Measurements from ENCODE around the gene RCAN3.
A peak's percentile ranks its signal among the peaks of the same experiment; 100 is the strongest.
"Not testable (repeated sequence)": the region's sequence is repeated elsewhere in the genome, so short reads cannot be mapped to it uniquely, and the experiment has no call there.

The RCAN3 gene

DNA sequence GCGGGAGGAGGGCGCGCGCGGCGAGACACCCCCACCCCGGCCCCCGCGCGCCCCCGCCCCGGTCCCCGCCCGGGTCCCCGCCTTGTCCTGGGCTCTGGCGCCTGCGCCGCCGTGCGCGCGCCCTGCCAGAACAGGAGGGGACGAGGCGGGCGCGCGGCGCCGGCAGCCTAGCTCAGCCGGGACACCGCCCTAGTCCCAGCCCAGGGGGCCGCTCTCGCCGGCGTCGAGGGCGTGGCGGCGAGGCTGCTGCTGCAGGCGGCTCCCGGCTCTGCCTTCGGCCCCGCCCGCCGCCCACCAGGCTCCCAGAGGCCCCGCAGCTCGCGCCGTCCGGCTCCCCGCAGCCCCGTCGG lies at the start of gene RCAN3:
Gene RCAN3 (plus strand): TSS at position 128 of the 350 bp plus-strand sequence. CDS start 11,537 bp downstream, outside the sequence.
- DNase-seq (ENCODE audit: low read depth in 2 of 2, low spot score in 1 of 2): peak; percentile 48 to 79

DNA sequence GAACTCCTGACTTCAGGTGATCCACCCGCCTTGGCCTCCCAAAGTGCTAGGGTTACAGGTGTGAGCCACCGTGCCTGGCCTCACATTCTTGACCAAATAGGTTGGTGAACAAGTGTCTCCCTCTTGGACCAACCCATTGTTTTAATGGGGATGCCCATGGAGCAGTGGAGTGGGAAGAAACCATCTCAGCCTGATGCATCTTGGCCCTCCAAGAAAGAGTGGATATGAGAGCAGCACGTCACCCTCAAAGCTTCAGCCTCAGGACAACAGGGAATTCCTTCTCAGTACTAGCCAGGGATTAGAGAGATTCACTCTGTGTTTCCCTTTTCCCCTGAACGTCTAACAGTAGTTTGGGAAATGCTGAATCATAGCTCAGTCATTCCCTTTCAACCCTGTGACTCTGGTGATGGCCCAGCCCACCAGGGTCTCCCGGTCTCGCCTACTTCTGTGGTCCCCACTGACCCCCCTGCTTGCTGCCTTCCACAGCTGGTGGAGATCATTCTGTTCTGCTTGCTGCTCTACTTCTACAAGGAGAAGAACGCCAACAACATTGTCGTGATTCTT lies 49.6 kb upstream of the RCAN3 start:
- DNase-seq (ENCODE audit: low read depth in 2 of 2, low spot score in 1 of 2): no peak

DNA sequence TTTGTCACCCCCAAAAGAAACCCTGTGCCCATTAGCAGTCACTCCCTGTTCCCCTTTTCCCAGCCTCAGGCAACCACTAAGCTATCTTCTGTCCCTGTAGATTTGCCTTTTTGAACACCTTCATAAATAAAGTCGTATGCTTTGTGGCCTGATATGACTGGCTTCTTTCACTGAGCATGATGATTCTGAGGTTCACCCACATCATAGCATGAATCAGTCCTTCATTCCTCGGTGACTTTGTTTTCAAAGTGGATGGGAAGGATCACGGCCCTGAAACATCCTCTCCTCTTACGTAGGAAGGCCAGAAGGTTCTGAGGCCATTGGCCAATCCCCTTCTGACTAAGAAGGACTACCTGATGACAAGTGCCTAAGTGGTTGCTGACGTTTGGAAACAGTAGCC lies 48.0 kb upstream of the RCAN3 start:
- no peak for DNase-seq (ENCODE audit: low read depth in 2 of 2, low spot score in 1 of 2)

DNA sequence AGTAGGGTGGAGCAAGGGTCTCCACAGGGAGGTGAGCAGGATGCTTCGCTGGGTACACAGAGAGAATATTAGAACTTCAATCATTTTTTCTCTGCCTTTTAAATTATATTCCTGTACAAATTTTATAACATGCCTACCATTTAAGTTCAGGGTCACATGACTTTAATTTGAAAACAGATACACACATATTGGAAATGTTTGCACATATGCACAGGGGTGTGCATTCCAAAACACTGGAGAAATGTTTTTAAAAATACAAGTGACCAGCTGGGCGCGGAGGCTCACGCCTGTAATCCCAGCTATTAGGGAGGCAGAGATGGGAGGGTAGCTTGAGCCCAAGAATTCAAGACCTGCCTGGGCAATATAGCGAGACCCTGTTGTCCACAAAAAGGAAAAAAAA lies 47.4 kb upstream of the RCAN3 start:
- no peak for DNase-seq (ENCODE audit: low read depth in 2 of 2, low spot score in 1 of 2)

DNA sequence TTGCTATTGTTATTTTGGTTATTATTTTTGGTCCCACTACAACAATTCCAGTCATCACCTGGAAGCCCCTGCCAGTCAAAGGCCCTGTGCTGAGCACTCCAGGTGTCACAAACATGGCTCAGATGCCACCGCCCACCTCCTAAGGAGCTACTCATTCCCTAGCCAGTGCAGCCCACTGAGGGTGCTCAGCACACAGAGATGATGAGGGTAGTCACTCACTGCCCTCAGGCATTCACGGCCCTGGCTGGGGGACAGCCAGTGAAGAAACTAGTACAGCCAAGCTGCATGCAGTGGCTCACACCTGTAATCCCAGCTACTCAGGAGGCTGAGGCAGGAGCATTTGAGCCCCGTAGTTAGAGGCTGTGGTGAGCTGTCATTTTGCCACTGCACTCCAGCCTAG lies 44.8 kb upstream of the RCAN3 start:
- DNase-seq (ENCODE audit: low read depth in 2 of 2, low spot score in 1 of 2): no peak

GRCh38 chr1:24459551-24460266 lies 42.9 kb upstream of the RCAN3 start:
- no peak for DNase-seq (ENCODE audit: low read depth in 2 of 2, low spot score in 1 of 2)

DNA sequence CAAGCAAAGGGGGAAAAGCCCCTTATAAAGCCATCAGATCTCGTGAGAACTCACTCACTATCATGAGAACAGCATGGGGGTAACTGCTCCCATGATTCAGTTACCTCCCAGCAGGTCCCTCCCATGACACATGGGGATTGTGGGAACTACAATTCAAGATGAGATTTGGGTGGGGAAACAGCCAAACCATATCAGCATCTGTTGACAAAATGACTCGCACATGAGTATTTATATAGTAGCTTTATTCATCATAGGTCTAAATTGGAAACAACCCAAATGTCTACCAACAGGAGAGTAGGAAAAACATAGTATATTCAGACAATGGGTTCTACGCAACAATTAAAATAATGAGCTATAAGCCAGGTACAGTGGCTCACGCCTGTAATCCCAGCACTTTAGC lies 40.5 kb upstream of the RCAN3 start:
- DNase-seq (ENCODE audit: low read depth in 2 of 2, low spot score in 1 of 2): not testable (repeated sequence)

DNA sequence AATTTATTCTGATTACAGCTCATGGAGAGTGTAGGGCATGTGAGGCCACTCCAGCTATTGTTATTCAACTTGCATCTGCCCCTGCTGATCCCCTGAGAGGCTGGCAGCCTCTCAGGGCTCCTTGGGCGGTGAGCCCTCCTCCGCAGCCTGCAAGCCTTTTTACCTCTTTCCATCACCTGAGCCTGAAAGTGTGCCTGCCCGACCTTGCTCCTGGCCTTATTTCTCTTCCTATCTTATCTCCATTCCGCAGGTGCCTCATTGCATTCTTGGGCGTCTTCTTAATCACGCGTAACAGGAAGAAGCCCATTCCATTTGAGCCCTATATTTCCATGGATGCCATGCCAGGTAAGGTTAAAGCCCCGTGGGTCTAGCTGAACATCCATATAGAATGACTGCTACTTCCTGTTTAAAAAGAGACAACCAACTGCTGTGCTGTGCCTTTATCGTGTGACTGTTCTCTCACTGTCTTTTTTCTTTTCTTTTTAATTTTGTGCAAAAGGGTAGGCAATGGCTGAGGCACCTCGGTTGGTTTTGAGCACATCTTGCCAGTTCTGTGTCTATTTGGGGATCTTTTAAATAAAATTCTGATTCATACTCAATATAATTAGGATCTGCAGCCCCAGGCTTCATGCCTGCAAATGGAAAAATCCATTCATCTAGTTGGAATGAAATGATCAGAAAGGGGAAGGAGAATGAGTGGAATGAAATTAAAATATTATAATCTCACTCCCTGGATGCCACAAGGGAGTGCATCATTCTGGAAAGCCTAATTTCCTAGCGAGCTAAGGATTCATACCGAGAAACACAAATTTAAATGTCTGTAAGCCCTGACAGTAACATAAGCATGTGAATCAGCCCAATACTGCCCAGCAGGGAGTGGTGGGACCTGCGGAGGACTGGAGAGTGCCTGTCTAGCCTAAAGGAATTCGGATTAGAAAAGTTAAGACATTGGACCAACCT lies 38.6 kb upstream of the RCAN3 start:
- DNase-seq (ENCODE audit: low read depth in 2 of 2, low spot score in 1 of 2): no peak

DNA sequence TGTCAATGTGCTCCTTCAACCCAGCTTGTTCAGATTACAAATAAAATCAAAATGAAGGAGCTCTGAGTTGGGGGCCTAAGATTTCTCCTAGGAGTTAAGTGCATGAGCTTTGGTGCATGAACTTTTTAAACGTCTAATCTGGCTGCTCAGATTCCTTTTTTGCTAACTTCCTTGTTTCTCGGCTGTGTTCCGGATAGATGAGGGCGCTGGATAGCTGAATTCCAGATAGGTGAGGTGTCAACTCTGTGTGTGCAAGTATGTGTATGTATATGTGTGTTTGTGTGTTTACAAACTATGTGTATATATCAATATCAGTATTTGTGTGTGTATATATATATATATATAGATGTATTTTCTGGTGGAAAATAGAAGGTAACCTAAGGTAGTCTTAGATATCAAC lies 37.5 kb upstream of the RCAN3 start:
- DNase-seq (ENCODE audit: low read depth in 2 of 2, low spot score in 1 of 2): no peak

GRCh38 chr1:24465638-24466037 lies 37.0 kb upstream of the RCAN3 start:
- DNase-seq (ENCODE audit: low read depth in 2 of 2, low spot score in 1 of 2): no peak

GRCh38 chr1:24468685-24469316 lies 33.8 kb upstream of the RCAN3 start:
- no peak for DNase-seq (ENCODE audit: low read depth in 2 of 2, low spot score in 1 of 2)

DNA sequence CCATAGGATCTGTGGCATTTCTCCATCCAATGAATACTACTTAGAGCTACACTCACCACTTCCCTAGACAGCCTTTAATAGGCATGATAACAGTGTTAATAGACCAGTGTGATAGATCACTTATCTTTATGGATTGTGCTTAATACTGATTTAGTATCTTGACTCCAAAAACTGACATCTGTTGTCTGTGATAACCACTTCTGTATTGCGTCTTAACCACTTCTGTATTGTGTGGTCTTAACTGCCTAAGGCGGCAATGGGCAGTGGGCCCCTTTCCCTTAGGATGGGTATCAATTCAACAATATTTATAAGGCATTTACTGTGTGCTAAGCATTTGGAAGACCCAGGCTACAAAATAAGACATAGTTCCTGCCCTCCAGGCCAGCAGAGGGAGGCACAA lies 32.0 kb upstream of the RCAN3 start:
- DNase-seq (ENCODE audit: low read depth in 2 of 2, low spot score in 1 of 2): no peak

- no peak for DNase-seq (ENCODE audit: low read depth in 2 of 2, low spot score in 1 of 2)
Measured at GRCh38 chr1:24472527-24473251, 29.9 kb upstream of the RCAN3 start.

GRCh38 chr1:24474193-24474592 lies 28.4 kb upstream of the RCAN3 start:
- no peak for DNase-seq (ENCODE audit: low read depth in 2 of 2, low spot score in 1 of 2)

DNA sequence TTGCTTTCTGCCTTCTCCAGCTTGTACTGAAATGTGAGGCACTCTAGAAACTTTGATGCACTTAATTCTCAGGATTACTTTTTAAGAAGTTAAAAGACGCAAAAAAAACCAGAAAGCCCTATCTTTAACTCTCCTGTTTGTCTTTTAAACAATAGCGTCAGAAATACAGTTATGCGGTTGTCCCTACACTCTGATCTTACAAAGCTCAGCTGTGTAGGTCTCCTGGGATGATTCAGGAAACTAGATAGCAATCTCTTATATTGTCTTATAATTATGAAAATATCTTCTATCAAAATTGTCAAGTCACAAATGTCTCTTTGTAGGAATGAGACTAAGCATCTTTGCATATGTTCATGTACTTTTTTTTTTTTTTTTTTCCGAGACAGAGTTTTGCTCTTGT lies 26.9 kb upstream of the RCAN3 start:
- DNase-seq (ENCODE audit: low read depth in 2 of 2, low spot score in 1 of 2): no peak

DNA sequence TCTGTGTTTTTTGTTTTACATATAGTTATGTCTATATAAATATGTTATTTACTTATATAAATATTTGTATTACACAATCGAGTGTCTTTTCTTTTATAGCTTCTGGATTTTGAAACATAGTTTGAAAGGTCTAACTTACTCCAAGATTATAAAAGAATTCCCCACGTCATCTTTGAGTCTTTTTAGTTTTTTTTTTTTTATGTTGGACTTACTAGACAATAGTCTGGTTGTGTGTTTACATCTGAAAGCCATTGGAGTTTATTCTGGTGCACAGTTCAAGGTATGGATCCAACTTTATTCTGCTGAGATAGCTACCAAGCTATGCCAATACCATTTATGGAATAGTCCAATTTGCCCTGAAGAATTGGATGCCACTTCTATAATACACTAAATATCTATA lies 26.1 kb upstream of the RCAN3 start:
- no peak for DNase-seq (ENCODE audit: low read depth in 2 of 2, low spot score in 1 of 2)

- no peak for DNase-seq (ENCODE audit: low read depth in 2 of 2, low spot score in 1 of 2)
Measured at GRCh38 chr1:24477309-24477708, 25.3 kb upstream of the RCAN3 start.

GRCh38 chr1:24481101-24481500 lies 21.5 kb upstream of the RCAN3 start:
- DNase-seq (ENCODE audit: low read depth in 2 of 2, low spot score in 1 of 2): peak in 1 of 2 donors; percentile 32

DNA sequence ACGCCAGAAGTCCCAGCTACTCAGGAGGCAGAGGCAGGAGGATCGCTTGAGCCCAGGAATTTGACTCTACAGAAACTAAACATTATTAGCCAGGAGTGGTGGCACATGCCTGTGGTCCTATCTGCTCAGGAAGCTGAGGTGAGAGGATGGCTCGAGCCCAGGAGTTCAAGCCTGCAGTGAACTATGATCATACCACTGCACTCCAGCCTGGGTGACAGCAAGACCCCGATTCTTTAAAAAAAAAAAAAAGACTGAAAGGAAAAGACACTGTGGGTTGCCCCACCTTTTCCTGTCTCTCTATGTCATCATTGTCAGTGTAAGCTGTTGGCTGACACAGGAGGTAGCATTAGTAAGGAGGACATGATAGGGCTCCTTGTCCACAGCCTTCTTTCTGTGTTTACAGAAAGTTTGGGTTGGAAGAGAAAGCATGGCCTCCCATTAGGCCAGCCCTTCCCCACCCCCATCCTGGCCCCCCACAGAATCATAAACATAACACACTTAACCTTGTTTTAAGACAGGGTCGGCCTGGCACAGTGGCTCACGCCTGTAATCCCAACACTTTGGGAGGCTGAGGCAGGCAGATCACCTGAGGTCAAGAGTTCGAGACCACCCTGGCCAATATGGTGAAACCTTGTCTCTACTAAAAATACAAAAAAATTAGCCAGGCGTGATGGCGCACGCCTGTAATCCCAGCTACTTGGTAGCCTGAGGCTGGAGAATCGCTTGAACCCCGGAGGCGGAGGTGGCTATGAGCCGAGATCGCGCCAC lies 20.6 kb upstream of the RCAN3 start:
- no peak for DNase-seq (ENCODE audit: low read depth in 2 of 2, low spot score in 1 of 2)

DNA sequence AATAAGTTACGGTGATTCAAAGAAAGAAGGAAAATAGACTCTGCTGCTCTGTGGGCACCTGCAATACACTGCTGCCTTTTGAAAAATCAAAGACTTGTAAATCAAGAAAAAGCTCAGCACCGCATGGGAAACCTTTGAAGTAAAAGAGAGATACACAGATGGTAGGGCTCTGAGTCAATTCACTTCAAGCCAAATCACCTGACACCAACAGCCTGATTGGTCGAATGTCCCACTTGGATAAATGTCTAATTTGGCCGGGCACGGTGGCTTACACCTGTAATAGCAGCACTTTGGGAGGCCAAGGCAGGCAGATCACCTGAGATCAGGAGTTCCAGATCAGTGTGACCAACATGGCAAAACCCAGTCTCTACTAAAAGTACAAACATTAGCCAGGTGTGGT lies 19.2 kb upstream of the RCAN3 start:
- no peak for DNase-seq (ENCODE audit: low read depth in 2 of 2, low spot score in 1 of 2)
